ENCODE measurements around the gene TMTC2. TPM values are rescaled to one million over a fixed set of nuclear protein-coding genes. Genes with fewer than 3 reads are reported as not detected.

TMTC2 gene
- total and polyA plus RNA-seq, 2 donors, result 3.0 to 5.1 TPM

- Histone ChIP-seq H3K36me3 (ENCODE audit: control insufficient read depth in 2 of 2, insufficient read depth in 2 of 2, low read length in 1 of 2) (no peaks in the 10 kb centered on the region), H3K4me3 (ENCODE audit: low read length in 2 of 2) (no peak overlapping the region), H3K27ac (ENCODE audit: low read depth in 1 of 2, low read length in 1 of 2) (no peak overlapping the region), H3K4me1 (ENCODE audit: control insufficient read depth in 2 of 2, insufficient read depth in 2 of 2, low read length in 2 of 2) (no peaks in the 10 kb centered on the region), H3K9me3 (ENCODE audit: control insufficient read depth in 2 of 2, insufficient read depth in 1 of 2, low read length in 1 of 2) (no peaks in the 10 kb centered on the region), H3K27me3 (ENCODE audit: control insufficient read depth in 2 of 2, insufficient read depth in 1 of 2, low read length in 1 of 2) (no peaks in the 10 kb centered on the region)
- DNase-seq (ENCODE audit: low read depth in 6 of 9, low spot score in 9 of 9), result no peak
- WGBS, result 96% methylated on average over 6 of the region's 6 CpGs
These were observed 181.2 kb downstream of the TMTC2 start for GRCh38 chr12:82867762-82868500.

DNA sequence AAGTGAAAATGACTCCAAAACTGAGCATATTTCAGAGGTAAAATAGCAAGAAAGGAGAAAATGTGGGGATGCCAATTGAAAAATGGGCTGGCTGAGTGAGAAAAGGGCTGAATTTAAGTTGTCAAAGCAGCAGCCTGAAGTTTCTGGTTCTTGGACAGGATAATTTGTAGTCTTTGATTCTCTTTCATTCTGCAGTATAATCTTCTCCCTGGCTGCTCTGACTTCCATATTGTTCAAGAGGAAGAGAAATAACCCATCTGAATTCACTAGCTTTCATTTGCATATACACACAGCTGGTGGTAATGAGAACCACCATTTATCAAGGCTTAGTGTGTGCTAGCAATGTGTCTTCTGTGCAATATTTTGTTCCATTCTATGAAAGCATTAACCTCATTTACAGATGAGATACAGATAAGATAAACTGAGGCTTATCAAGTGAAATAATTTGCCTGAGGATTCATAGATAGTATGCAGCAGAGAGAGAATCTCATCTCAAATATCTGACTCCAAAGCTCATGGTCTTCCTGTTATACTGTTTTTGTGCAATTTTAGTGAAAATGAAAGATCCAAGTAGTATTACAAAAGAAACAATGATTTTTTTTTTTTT is 184.2 kb downstream of the TMTC2 start:
- no peak for DNase-seq (ENCODE audit: low read depth in 6 of 9, low spot score in 9 of 9)
- Histone ChIP-seq H3K36me3 (ENCODE audit: control insufficient read depth in 2 of 2, insufficient read depth in 2 of 2, low read length in 1 of 2) (no peaks in the 10 kb centered on the region), H3K27ac (ENCODE audit: low read depth in 1 of 2, low read length in 1 of 2) (no peak overlapping the region), H3K4me1 (ENCODE audit: control insufficient read depth in 2 of 2, insufficient read depth in 2 of 2, low read length in 2 of 2) (no peaks in the 10 kb centered on the region), H3K9me3 (ENCODE audit: control insufficient read depth in 2 of 2, insufficient read depth in 1 of 2, low read length in 1 of 2) (no peaks in the 10 kb centered on the region), H3K4me3 (ENCODE audit: low read length in 2 of 2) (no peak overlapping the region), H3K27me3 (ENCODE audit: control insufficient read depth in 2 of 2, insufficient read depth in 1 of 2, low read length in 1 of 2) (no peaks in the 10 kb centered on the region)

DNA sequence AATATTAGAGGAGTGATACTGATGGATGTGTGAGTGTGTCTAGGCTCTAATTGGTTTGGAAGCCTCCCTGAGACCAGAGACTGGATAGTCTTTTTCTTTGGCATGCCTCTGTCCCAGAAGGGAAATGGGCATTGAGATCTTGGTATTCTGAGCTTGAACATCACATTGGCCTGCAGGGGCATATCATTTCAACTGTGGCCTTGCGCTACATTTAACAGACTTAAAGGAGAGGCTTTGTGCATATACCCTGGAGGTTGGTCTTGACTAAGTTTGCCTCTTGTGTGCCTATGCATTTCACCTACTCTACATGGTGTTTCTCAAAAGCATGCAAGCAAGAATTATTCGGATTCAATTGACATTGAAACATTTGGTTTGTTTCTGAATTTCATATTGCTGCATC is 185.4 kb downstream of the TMTC2 start:
- WGBS, result 92% methylated on average over 2 of the region's 2 CpGs

DNA sequence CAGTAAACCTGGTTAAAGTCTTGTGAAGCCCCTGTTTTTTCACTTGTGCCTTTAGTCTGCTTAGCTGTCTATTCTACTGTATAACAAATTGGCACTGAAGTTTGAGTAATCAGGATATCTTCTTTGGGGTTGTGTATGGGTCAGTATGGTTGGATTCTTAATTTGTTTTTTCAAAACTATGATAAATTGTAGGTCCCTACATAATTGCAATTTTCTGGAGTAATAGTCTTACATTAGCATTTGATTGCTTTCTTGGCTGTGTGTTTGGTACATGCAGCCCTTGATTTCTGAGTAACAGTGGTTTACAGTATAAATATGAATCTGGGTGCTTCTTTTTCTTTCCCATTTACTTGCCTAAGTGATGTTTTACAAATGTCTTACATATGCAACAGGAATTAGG is 186.6 kb downstream of the TMTC2 start:
- H3K36me3 ChIP-seq (ENCODE audit: control insufficient read depth in 2 of 2, insufficient read depth in 2 of 2, low read length in 1 of 2), result no peaks in the 10 kb centered on the region
- no peak for DNase-seq (ENCODE audit: low read depth in 6 of 9, low spot score in 9 of 9)
- H3K4me1 ChIP-seq (ENCODE audit: control insufficient read depth in 2 of 2, insufficient read depth in 2 of 2, low read length in 2 of 2), result no peaks in the 10 kb centered on the region
- no peaks in the 10 kb centered on the region for H3K9me3 ChIP-seq (ENCODE audit: control insufficient read depth in 2 of 2, insufficient read depth in 1 of 2, low read length in 1 of 2)
- H3K4me3 ChIP-seq (ENCODE audit: low read length in 2 of 2), result no peak overlapping the region
- H3K27ac ChIP-seq (ENCODE audit: low read depth in 1 of 2, low read length in 1 of 2), result no peak overlapping the region
- no peaks in the 10 kb centered on the region for H3K27me3 ChIP-seq (ENCODE audit: control insufficient read depth in 2 of 2, insufficient read depth in 1 of 2, low read length in 1 of 2)

More for the DNA sequence above, 185.4 kb downstream of the TMTC2 start:
- Histone ChIP-seq H3K4me3 (ENCODE audit: low read length in 2 of 2) (no peak overlapping the region), H3K9me3 (ENCODE audit: control insufficient read depth in 2 of 2, insufficient read depth in 1 of 2, low read length in 1 of 2) (no peaks in the 10 kb centered on the region), H3K27me3 (ENCODE audit: control insufficient read depth in 2 of 2, insufficient read depth in 1 of 2, low read length in 1 of 2) (no peaks in the 10 kb centered on the region), H3K36me3 (ENCODE audit: control insufficient read depth in 2 of 2, insufficient read depth in 2 of 2, low read length in 1 of 2) (no peaks in the 10 kb centered on the region), H3K27ac (ENCODE audit: low read depth in 1 of 2, low read length in 1 of 2) (no peak overlapping the region), H3K4me1 (ENCODE audit: control insufficient read depth in 2 of 2, insufficient read depth in 2 of 2, low read length in 2 of 2) (no peaks in the 10 kb centered on the region)
- DNase-seq (ENCODE audit: low read depth in 6 of 9, low spot score in 9 of 9), result no peak

DNA sequence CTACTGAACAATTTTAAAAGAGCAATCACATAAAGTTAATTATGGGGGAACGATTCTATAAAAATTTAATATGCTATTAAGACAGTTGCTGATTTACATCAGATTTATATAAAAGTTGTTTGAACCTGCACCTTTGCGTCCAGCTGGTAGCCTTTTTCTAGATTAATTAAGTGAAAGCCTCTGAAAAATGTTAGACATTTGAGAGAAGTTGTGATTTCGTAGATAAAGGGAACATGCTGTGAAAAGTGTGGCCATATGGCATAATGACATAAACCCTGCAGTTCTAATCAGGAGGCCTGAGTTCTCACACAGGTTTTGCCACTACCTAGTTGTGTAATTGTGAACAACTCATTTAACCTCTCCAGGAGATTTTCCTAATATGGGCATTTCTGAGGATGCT is 187.2 kb downstream of the TMTC2 start:
- 92% methylated on average over 3 of the region's 3 CpGs for WGBS
- no peaks in the 10 kb centered on the region for H3K9me3 ChIP-seq (ENCODE audit: control insufficient read depth in 2 of 2, insufficient read depth in 1 of 2, low read length in 1 of 2)

DNA sequence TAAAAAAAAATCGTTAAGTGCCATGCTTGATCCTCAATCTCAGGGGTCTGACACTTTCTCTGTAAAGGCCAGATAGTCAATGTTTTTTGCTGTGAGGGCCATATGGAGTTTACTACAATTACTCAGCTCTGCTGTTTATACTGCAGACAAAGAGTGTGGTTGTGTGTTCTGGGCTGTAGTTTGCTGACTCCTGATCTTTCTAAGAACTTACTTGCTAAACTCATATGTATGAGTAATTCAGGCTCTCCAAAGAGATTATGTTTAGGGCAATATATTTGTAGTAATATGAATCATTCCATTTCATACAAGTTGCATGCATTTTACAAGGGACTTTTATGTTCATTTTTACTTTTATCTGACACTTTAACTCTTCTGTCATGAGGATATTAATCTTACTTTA is 188.2 kb downstream of the TMTC2 start:
- Histone ChIP-seq H3K36me3 (ENCODE audit: control insufficient read depth in 2 of 2, insufficient read depth in 2 of 2, low read length in 1 of 2) (no peaks in the 10 kb centered on the region), H3K9me3 (ENCODE audit: control insufficient read depth in 2 of 2, insufficient read depth in 1 of 2, low read length in 1 of 2) (no peaks in the 10 kb centered on the region), H3K27me3 (ENCODE audit: control insufficient read depth in 2 of 2, insufficient read depth in 1 of 2, low read length in 1 of 2) (no peaks in the 10 kb centered on the region), H3K4me3 (ENCODE audit: low read length in 2 of 2) (no peak overlapping the region), H3K27ac (ENCODE audit: low read depth in 1 of 2, low read length in 1 of 2) (no peak overlapping the region), H3K4me1 (ENCODE audit: control insufficient read depth in 2 of 2, insufficient read depth in 2 of 2, low read length in 2 of 2) (no peaks in the 10 kb centered on the region)
- no peak for DNase-seq (ENCODE audit: low read depth in 6 of 9, low spot score in 9 of 9)
- WGBS, result 91% methylated on average over 1 of the region's 1 CpG

More for the DNA sequence above, 187.2 kb downstream of the TMTC2 start:
- H3K27me3 ChIP-seq (ENCODE audit: control insufficient read depth in 2 of 2, insufficient read depth in 1 of 2, low read length in 1 of 2), result no peaks in the 10 kb centered on the region
- DNase-seq (ENCODE audit: low read depth in 6 of 9, low spot score in 9 of 9), result no peak
- no peaks in the 10 kb centered on the region for H3K36me3 ChIP-seq (ENCODE audit: control insufficient read depth in 2 of 2, insufficient read depth in 2 of 2, low read length in 1 of 2)
- no peak overlapping the region for H3K27ac ChIP-seq (ENCODE audit: low read depth in 1 of 2, low read length in 1 of 2)
- H3K4me3 ChIP-seq (ENCODE audit: low read length in 2 of 2), result no peak overlapping the region
- H3K4me1 ChIP-seq (ENCODE audit: control insufficient read depth in 2 of 2, insufficient read depth in 2 of 2, low read length in 2 of 2), result no peaks in the 10 kb centered on the region

GRCh38 chr12:82876075-82876474 is 189.4 kb downstream of the TMTC2 start:
- DNase-seq (ENCODE audit: low read depth in 6 of 9, low spot score in 9 of 9), result no peak
- H3K9me3 ChIP-seq (ENCODE audit: control insufficient read depth in 2 of 2, insufficient read depth in 1 of 2, low read length in 1 of 2), result peaks cover 0 to 3% of the 10 kb centered on the region in 2 donors
- H3K36me3 ChIP-seq (ENCODE audit: control insufficient read depth in 2 of 2, insufficient read depth in 2 of 2, low read length in 1 of 2), result no peaks in the 10 kb centered on the region
- 98% methylated on average over 2 of the region's 2 CpGs for WGBS
- no peaks in the 10 kb centered on the region for H3K4me1 ChIP-seq (ENCODE audit: control insufficient read depth in 2 of 2, insufficient read depth in 2 of 2, low read length in 2 of 2)
- H3K4me3 ChIP-seq (ENCODE audit: low read length in 2 of 2), result no peak overlapping the region
- no peak overlapping the region for H3K27ac ChIP-seq (ENCODE audit: low read depth in 1 of 2, low read length in 1 of 2)
- H3K27me3 ChIP-seq (ENCODE audit: control insufficient read depth in 2 of 2, insufficient read depth in 1 of 2, low read length in 1 of 2), result no peaks in the 10 kb centered on the region

DNA sequence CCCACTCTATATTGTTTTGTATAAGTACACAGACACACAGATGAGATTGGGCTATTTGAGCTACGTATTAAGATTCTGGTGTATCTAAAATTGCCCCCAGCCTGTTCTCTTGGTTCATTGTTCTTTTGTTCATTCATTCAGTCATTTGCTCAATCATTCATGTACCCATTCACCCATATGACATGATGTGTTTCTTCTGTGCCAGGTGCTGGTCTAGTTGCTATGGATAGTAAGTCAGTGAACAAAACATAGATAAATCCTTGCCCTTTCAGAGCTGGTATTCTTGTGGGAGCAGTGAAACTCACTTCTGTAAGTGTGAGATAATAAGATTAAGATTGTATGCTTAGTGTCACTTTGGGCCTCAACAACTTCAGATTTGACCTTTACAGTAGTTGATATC is 191.3 kb downstream of the TMTC2 start:
- H3K36me3 ChIP-seq (ENCODE audit: control insufficient read depth in 2 of 2, insufficient read depth in 2 of 2, low read length in 1 of 2), result no peaks in the 10 kb centered on the region

DNA sequence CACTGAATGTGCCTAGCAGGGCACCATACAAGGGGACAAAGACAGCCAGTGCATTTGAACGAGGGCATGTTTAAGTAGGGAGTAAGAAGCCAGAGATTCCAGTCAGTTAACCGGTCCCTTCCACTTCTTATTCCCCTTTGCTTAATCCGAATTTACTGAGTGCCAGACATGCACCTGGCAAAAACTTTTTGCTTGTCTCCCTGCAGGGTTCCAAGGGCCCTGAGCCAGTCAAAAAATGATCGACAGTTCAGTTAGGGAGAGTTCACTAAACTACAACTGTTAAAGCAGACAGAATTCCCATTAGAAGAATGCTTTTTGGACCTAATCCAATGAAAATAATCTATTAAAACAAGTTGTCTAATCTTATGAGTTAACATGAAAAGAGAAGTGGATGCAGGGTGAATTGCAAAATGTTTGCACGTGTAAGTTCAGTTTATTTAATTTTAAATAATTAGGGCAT is 193.8 kb downstream of the TMTC2 start:
- H3K36me3 ChIP-seq (ENCODE audit: control insufficient read depth in 2 of 2, insufficient read depth in 2 of 2, low read length in 1 of 2), result no peaks in the 10 kb centered on the region
- no peaks in the 10 kb centered on the region for H3K27me3 ChIP-seq (ENCODE audit: control insufficient read depth in 2 of 2, insufficient read depth in 1 of 2, low read length in 1 of 2)
- H3K9me3 ChIP-seq (ENCODE audit: control insufficient read depth in 2 of 2, insufficient read depth in 1 of 2, low read length in 1 of 2), result peaks cover 0 to 3% of the 10 kb centered on the region in 2 donors
- H3K27ac ChIP-seq (ENCODE audit: low read depth in 1 of 2, low read length in 1 of 2), result no peak overlapping the region
- DNase-seq (ENCODE audit: low read depth in 6 of 9, low spot score in 9 of 9), result no peak
- no peaks in the 10 kb centered on the region for H3K4me1 ChIP-seq (ENCODE audit: control insufficient read depth in 2 of 2, insufficient read depth in 2 of 2, low read length in 2 of 2)
- no peak overlapping the region for H3K4me3 ChIP-seq (ENCODE audit: low read length in 2 of 2)
- WGBS, result 92% methylated on average over 5 of the region's 5 CpGs

More for the DNA sequence above, 191.3 kb downstream of the TMTC2 start:
- Histone ChIP-seq H3K27me3 (ENCODE audit: control insufficient read depth in 2 of 2, insufficient read depth in 1 of 2, low read length in 1 of 2) (no peaks in the 10 kb centered on the region), H3K27ac (ENCODE audit: low read depth in 1 of 2, low read length in 1 of 2) (no peak overlapping the region), H3K4me1 (ENCODE audit: control insufficient read depth in 2 of 2, insufficient read depth in 2 of 2, low read length in 2 of 2) (no peaks in the 10 kb centered on the region), H3K9me3 (ENCODE audit: control insufficient read depth in 2 of 2, insufficient read depth in 1 of 2, low read length in 1 of 2) (peaks cover 0 to 3% of the 10 kb centered on the region in 2 donors), H3K4me3 (ENCODE audit: low read length in 2 of 2) (no peak overlapping the region)
- DNase-seq (ENCODE audit: low read depth in 6 of 9, low spot score in 9 of 9), result no peak
- 95% methylated on average over 1 of the region's 1 CpG for WGBS

All from thymus (tissue), 11 donors.